K562 (cell line): ENCODE measurements around the gene AGRP. TPM values are rescaled to one million over a fixed set of nuclear protein-coding genes. Genes with fewer than 3 reads are reported as not detected.

Source experiments
- ATAC-seq: fragments of 200-7000 bp; cut with Tn5 transposase; 3 replicates; pipeline ENCODE4 v1.9.1; 2020; ENCODE audit warnings: moderate library complexity
- BruUV-seq: library from RNA; stranded (reverse); fragments of 400-500 nt; replicated peaks from 2 replicates; lab custom pipeline; 2021; lab: Mats Ljungman, UMichigan
- CTCF ChIA-PET: fragments of 300-600 bp; formaldehyde crosslinking; extraction: SDS; loops from one replicate; lab custom pipeline; 2021; ENCODE audit warnings: low intra/inter-chr PET ratio; lab: Yijun Ruan, JAX
- POLR2A ChIA-PET: fragments of 300-600, 350-650 bp; sonication (Branson Sonifier 250); formaldehyde crosslinking; extraction: SDS; loops from one replicate; lab custom pipeline; 2021; ENCODE audit warnings: antibody characterized with exemption, inconsistent platforms; lab: Yijun Ruan, JAX
- DNase-seq, 4 experiments: peaks; one replicate each; pipeline versions ENCODE4 v3.0.0 to v3.0.0-alpha.2; 2011 to 2018; ENCODE audit warnings: low spot score in 3 of 4, mixed read lengths in 3 of 4; ENCODE audit errors: extremely low read depth in 1 of 4
- FAIRE-seq: peaks from 2 replicates; lab custom pipeline; 2011; peaks lifted over from hg19 to GRCh38; lab: Jason Lieb, UNC
- H2AFZ ChIP-seq: 2 replicates; pipeline ENCODE4 v1.6.0; 2011; ENCODE audit warnings: low read depth, low read length, control low read depth, inconsistent platforms
- H3K27ac ChIP-seq: fragments of 200-600 bp; 3 replicates; pipeline ENCODE4 v1.8.0; 2011; ENCODE audit warnings: low read depth, mild to moderate bottlenecking, control low read depth, inconsistent platforms, low read length, moderate library complexity, mixed read lengths; ENCODE audit errors: extremely low read depth
- H3K27me3 ChIP-seq, 2 experiments: fragments of 300-600 bp in 1 of 2; 2 replicates in 1 of 2; 3 replicates in 1 of 2; pipeline versions ENCODE4 v1.6.0 to v1.8.0; 2011; ENCODE audit warnings: inconsistent platforms in 2 of 2, low read length in 2 of 2, mild to moderate bottlenecking in 1 of 2, mixed read lengths in 1 of 2, moderate library complexity in 1 of 2; ENCODE audit not compliant: control insufficient read depth in 2 of 2, insufficient read depth in 2 of 2
- H3K36me3 ChIP-seq: fragments of 300-600 bp; 3 replicates; pipeline ENCODE4 v1.8.0; 2011; ENCODE audit warnings: mild to moderate bottlenecking, low read length, inconsistent platforms; ENCODE audit not compliant: control insufficient read depth, insufficient read depth
- H3K4me1 ChIP-seq, 2 experiments: fragments of 200-600 bp in 1 of 2; replicated peaks in 1 of 2; 2 replicates in 1 of 2; 3 replicates in 1 of 2; pipeline versions ENCODE4 v1.5.1 to v1.8.0; 2011; ENCODE audit warnings: inconsistent platforms in 2 of 2, low read length in 2 of 2, mild to moderate bottlenecking in 1 of 2, mixed read lengths in 1 of 2, moderate library complexity in 1 of 2; ENCODE audit not compliant: control insufficient read depth in 2 of 2, insufficient read depth in 2 of 2
- H3K4me2 ChIP-seq: 2 replicates; pipeline ENCODE4 v1.6.1; 2011; ENCODE audit warnings: low read length, control low read depth, inconsistent platforms, mixed read lengths; ENCODE audit not compliant: insufficient read depth
- H3K4me3 ChIP-seq: fragments of 200-600 bp; sonication (generic), shearing (Covaris generic); 2 replicates; pipeline ENCODE4 v1.5.1; 2016; ENCODE audit warnings: control low read depth, inconsistent platforms
- H3K79me2 ChIP-seq: fragments of 200-600 bp; 3 replicates; pipeline ENCODE4 v1.8.0; 2011; ENCODE audit warnings: low read length, inconsistent platforms; ENCODE audit not compliant: control insufficient read depth, insufficient read depth
- H3K9ac ChIP-seq, 2 experiments: 2 replicates each; pipeline versions ENCODE4 v1.6.0 to v1.6.1; 2011; ENCODE audit warnings: low read depth in 2 of 2, low read length in 2 of 2, control low read depth in 1 of 2, inconsistent platforms in 1 of 2, mild to moderate bottlenecking in 1 of 2, mixed read lengths in 1 of 2; ENCODE audit not compliant: insufficient read depth in 1 of 2
- H3K9me1 ChIP-seq: one replicate; pipeline ENCODE4 v1.6.0; 2011; ENCODE audit warnings: inconsistent platforms, mild to moderate bottlenecking, low read length, moderate library complexity; ENCODE audit not compliant: control insufficient read depth, insufficient read depth
- H3K9me3 ChIP-seq: replicated peaks from 2 replicates; pipeline ENCODE4 v1.5.1; 2011; ENCODE audit warnings: low read depth, low read length, inconsistent platforms; ENCODE audit not compliant: control insufficient read depth, insufficient read depth
- H4K20me1 ChIP-seq: replicated peaks from 2 replicates; pipeline ENCODE4 v1.6.1; 2011; ENCODE audit warnings: low read length, inconsistent platforms, mixed read lengths; ENCODE audit not compliant: control insufficient read depth, insufficient read depth
- POLR2G ChIP-seq: fragments of 200-400 bp; formaldehyde crosslinking; IDR thresholded peaks from 2 replicates; pipeline ENCODE4 v1.6.1; 2017; ENCODE audit warnings: low read depth, mild to moderate bottlenecking, antibody characterized with exemption, low read length, moderate library complexity
- ZNF140 ChIP-seq: fragments of 250-450 bp; sonication (Bioruptor Pico); IDR thresholded peaks from 2 replicates; pipeline ENCODE4 v1.8.0; 2021; ENCODE audit warnings: moderate library complexity, mild to moderate bottlenecking, inconsistent platforms
- ZNF3 ChIP-seq: fragments of 250-450 bp; sonication (Bioruptor Pico); IDR thresholded peaks from 2 replicates; pipeline ENCODE4 v1.5.0; 2021; ENCODE audit warnings: mild to moderate bottlenecking, moderate library complexity
- ZNF780A ChIP-seq: fragments of 250-450 bp; sonication (Bioruptor Pico); IDR thresholded peaks from 2 replicates; pipeline ENCODE4 v1.5.0; 2021; ENCODE audit warnings: mild to moderate bottlenecking
- WGBS: fragments of 100-300 bp; shearing (Covaris generic); methylation state at CpG from one replicate; pipeline ENCODE4 v1.1.6; 2016; ENCODE audit warnings: low coverage, mixed read lengths; ENCODE audit not compliant: insufficient coverage; ENCODE audit errors: missing lambda C conversion rate; 5-methylcytosine and 5-hydroxymethylcytosine counted together
- in situ Hi-C: fragments of 300-500 bp; cut with MboI; formaldehyde crosslinking; loops from 4 replicates; pipeline ENCODE4 v1.15.0; 2018; ENCODE audit warnings: inconsistent platforms, mixed read lengths
- intact Hi-C: fragments of 100-400 bp; cut with micrococcal nuclease; formaldehyde crosslinking; loops from 2 replicates; pipeline ENCODE4 v1.14.2; 2022
- polyA plus RNA-seq, 8 experiments: library from polyadenylated mRNA; depleted of rRNA in 4 of 8; stranded (reverse) in 5 of 8; unstranded in 3 of 8; fragments of >200 nt; fragmentation: Nextera tagmentation in 2 of 8; fragmentation: Illumina TruSeq in 1 of 8; extraction: Ambion mirVana in 2 of 8; extraction: Trizol in 1 of 8; gene quantifications; 2 replicates each; pipeline versions ENCODE4 v1.2.1 to v1.2.3, GENCODE V29; 2011 to 2014; ENCODE audit warnings: inconsistent platforms in 1 of 8, missing spikeins in 1 of 8
- total RNA-seq, 7 experiments: library from RNA; depleted of rRNA in 6 of 7; stranded (reverse); fragments of >200 nt in 6 of 7; fragmentation: Illumina TruSeq in 2 of 7; extraction: Trizol in 2 of 7; gene quantifications; 2 replicates each; pipeline versions ENCODE4 v1.2.1 to v1.2.3, GENCODE V29; 2011 to 2021; ENCODE audit warnings: low replicate concordance in 1 of 7
- TF ChIP-seq, protein P1 (sequence below): sonication (generic); formaldehyde crosslinking; IDR thresholded peaks from 2 replicates; pipeline ENCODE4 v1.8.0; 2022; ENCODE audit warnings: mild to moderate bottlenecking, missing genetic modification reagents, borderline replicate concordance
- TF ChIP-seq, protein P2 (sequence below): fragments of 250-450 bp; sonication (Bioruptor Pico); IDR thresholded peaks from 2 replicates; pipeline ENCODE4 v1.5.0; 2022; ENCODE audit warnings: mild to moderate bottlenecking

Gene AGRP
- total and polyA plus RNA-seq, 9 of the 15 experiments (the other 6 are each of a cell fraction or from before 2014, with no cell fraction given): not detected

DNA sequence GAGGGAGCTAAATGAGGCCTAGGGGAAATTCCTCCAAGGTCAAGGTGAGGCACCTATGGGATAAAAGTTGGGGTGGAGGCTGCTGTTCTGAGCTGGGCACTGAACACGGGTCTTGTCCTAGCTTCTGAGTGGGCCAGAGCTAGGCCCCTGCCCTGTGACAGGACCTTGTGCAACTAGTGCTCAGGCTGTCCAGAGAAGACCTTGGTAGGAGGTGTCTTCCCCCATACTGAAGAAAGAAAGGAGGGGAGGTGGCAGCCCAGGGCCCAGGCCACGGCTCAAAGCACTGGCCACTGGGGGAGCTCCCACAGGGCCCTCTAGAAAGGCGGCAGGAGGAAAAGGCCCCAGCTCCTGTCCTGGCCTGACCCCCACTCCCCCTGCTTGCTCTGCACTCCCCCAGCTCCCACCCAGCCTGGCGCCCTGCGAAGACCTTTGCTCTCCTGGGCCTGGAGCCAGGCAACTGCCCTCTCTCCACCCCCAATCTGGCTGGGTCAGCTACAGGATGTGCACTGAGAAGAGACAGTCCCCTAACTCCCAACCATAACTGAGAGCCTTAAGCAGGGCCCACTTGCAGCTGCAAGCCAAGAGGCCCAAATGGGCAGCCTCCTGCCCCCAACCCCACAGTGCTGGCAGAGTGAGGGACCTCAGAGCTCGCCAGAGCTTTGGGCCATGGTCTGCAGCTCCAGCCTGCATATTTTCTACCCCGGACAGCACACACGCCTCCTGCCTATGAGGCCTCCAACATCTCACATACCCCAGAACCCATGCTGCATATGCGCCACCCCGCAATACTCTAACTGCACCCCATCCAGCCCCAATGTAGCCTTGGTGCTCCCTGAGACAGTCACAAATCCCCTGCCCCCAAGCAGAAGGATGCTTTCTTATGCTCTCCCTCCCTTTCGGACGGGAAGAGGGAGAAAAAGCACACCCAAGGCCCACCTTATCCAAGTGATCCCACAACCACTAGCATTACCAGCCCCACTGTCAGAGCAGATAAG, 37.1 kb downstream of the AGRP start:
- H4K20me1 ChIP-seq: peaks cover 19% of the 10 kb centered on the region
- peaks cover under 1% of the 10 kb centered on the region for H3K9me1 ChIP-seq
- peaks cover 0 to 38% of the 10 kb centered on the region in 2 experiments; a peak in 2 of 5 replicates for H3K4me1 ChIP-seq
- intact Hi-C loops: loop anchor here (2.0 kb wide), 1 partner anchor 17 kb away; no protein-coding TSS in a partner anchor
- H3K79me2 ChIP-seq: no peaks in the 10 kb centered on the region
- DNase-seq (no peak), FAIRE-seq (no peak), ATAC-seq (peak; percentile 14)
- CTCF ChIA-PET: no interaction called here
- in situ Hi-C loops: no loop called here
- no peak overlapping the region for H3K4me3 ChIP-seq
- TF ChIP-seq ZNF140 (CRISPR knock-in tag) (no peak), POLR2G (no peak), ZNF3 (CRISPR knock-in tag) (no peak), ZNF780A (CRISPR knock-in tag) (no peak)
- TF ChIP-seq, protein P1, sequence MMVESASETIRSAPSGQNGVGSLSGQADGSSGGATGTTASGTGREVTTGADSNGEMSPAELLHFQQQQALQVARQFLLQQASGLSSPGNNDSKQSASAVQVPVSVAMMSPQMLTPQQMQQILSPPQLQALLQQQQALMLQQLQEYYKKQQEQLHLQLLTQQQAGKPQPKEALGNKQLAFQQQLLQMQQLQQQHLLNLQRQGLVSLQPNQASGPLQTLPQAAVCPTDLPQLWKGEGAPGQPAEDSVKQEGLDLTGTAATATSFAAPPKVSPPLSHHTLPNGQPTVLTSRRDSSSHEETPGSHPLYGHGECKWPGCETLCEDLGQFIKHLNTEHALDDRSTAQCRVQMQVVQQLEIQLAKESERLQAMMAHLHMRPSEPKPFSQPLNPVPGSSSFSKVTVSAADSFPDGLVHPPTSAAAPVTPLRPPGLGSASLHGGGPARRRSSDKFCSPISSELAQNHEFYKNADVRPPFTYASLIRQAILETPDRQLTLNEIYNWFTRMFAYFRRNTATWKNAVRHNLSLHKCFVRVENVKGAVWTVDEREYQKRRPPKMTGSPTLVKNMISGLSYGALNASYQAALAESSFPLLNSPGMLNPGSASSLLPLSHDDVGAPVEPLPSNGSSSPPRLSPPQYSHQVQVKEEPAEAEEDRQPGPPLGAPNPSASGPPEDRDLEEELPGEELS (CRISPR knock-in tag): no peak
- TF ChIP-seq, protein P2, sequence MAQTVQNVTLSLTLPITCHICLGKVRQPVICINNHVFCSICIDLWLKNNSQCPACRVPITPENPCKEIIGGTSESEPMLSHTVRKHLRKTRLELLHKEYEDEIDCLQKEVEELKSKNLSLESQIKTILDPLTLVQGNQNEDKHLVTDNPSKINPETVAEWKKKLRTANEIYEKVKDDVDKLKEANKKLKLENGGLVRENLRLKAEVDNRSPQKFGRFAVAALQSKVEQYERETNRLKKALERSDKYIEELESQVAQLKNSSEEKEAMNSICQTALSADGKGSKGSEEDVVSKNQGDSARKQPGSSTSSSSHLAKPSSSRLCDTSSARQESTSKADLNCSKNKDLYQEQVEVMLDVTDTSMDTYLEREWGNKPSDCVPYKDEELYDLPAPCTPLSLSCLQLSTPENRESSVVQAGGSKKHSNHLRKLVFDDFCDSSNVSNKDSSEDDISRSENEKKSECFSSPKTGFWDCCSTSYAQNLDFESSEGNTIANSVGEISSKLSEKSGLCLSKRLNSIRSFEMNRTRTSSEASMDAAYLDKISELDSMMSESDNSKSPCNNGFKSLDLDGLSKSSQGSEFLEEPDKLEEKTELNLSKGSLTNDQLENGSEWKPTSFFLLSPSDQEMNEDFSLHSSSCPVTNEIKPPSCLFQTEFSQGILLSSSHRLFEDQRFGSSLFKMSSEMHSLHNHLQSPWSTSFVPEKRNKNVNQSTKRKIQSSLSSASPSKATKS (CRISPR knock-in tag): no peak
- H3K27me3 ChIP-seq: no peaks in the 10 kb centered on the region
- no peak overlapping the region for H2AFZ ChIP-seq
- POLR2A ChIA-PET: interaction anchor here (0.6 to 1.1 kb wide), 4 partner anchors 9 to 749 kb away, joined by 3 to 4 read pairs (median 4); partner anchors contain the start of gene CES3
- no TSS peak for BruUV-seq
- H3K27ac ChIP-seq: no peak overlapping the region
- H3K9me3 ChIP-seq: no peaks in the 10 kb centered on the region
- peaks cover 69% of the 10 kb centered on the region; the same call in 2 of the 3 replicates for H3K36me3 ChIP-seq
- H3K9ac ChIP-seq: peak overlapping the region in 1 of 2 experiments; percentile 82; a peak in 2 of 4 replicates
- WGBS: 75% methylated on average over 10 of the region's 12 CpGs
- no peak overlapping the region for H3K4me2 ChIP-seq
